Transverse colon (tissue), 4 donors: Measurements from ENCODE around the gene CD47. TPM values are rescaled to one million over a fixed set of nuclear protein-coding genes. Genes with fewer than 3 reads are reported as not detected.

ENCODE experiments used
- DNase-seq: peaks from one replicate; pipeline ENCODE4 v3.0.0-alpha.2; 2019
- H3K27ac ChIP-seq, 4 donors: fragments of 200-600 bp; sonication (generic); 2 replicates each; pipeline ENCODE4 v1.5.1; 2016 to 2018; ENCODE audit warnings: inconsistent platforms in 4 of 4
- H3K27me3 ChIP-seq: fragments of 200-600 bp; sonication (generic); 2 replicates; pipeline ENCODE4 v1.5.1; 2017; ENCODE audit warnings: inconsistent platforms
- H3K36me3 ChIP-seq, 4 donors: fragments of 200-600 bp; sonication (generic); 2 replicates each; pipeline ENCODE4 v1.5.1; 2017 to 2019; ENCODE audit warnings: inconsistent platforms in 4 of 4
- H3K4me1 ChIP-seq, 4 donors: fragments of 200-600 bp; sonication (generic); 2 replicates each; pipeline ENCODE4 v1.5.1; 2017 to 2020; ENCODE audit warnings: inconsistent platforms in 4 of 4
- H3K4me3 ChIP-seq, 4 donors: fragments of 200-600 bp; sonication (generic); 1 replicate in 1 of 4; 2 replicates in 3 of 4; pipeline versions ENCODE4 v1.5.1 to v1.6.1; 2017 to 2019; ENCODE audit warnings: inconsistent platforms in 4 of 4
- H3K9me3 ChIP-seq, 2 donors: fragments of 200-600 bp; sonication (generic); 2 replicates each; pipeline ENCODE4 v1.5.1; 2017 to 2019; ENCODE audit warnings: inconsistent platforms in 2 of 2
- EP300 ChIP-seq: sonication (generic); formaldehyde crosslinking; IDR thresholded peaks from one replicate; pipeline ENCODE4 v1.6.1; 2017; ENCODE audit warnings: antibody characterized with exemption, low read depth
- POLR2A ChIP-seq: fragments of 450-650 bp; IDR thresholded peaks from one replicate; pipeline ENCODE4 v1.6.1; 2016; ENCODE audit warnings: antibody characterized with exemption, mild to moderate bottlenecking, moderate library complexity
- POLR2AphosphoS5 ChIP-seq, 3 donors: sonication (generic); formaldehyde crosslinking; IDR thresholded peaks; one replicate each; pipeline ENCODE4 v1.6.1; 2016; ENCODE audit warnings: antibody characterized with exemption in 3 of 3
- WGBS, 2 donors: methylation state at CpG; one replicate each; pipeline ENCODE4 v1.1.5; 2018; ENCODE audit warnings: low coverage in 1 of 2; 5-methylcytosine and 5-hydroxymethylcytosine counted together
- in situ Hi-C, 4 donors: fragments of 200-750 bp; cut with MboI; loops; one replicate each; pipeline versions ENCODE4 v1.15.0 to v1.15.1; 2017; ENCODE audit warnings: low sequenced_read_pairs in 3 of 4, low pct_ligation_motif_present in 1 of 4, low pct_unique_long_range_greater_than_20kb in 1 of 4
- intact Hi-C: fragments of 100-400 bp; cut with DNase I; formaldehyde crosslinking; loops from one replicate; pipeline ENCODE4 v1.15.1; 2023; ENCODE audit warnings: low total_unique reads
- total RNA-seq, 4 donors: library from RNA; depleted of rRNA; stranded (reverse); fragments of >200 nt; gene quantifications; one replicate each; pipeline ENCODE4 v1.1.0, GENCODE V29; 2016
- TF ChIP-seq, protein P1 (sequence below), 5 experiments: fragments of 200-600 bp in 3 of 5; fragments of 450-650 bp in 2 of 5; sonication (generic) in 3 of 5; IDR thresholded peaks; 1 replicate in 2 of 5; 2 replicates in 3 of 5; pipeline ENCODE4 v1.5.1; 2016 to 2017; ENCODE audit warnings: antibody characterized with exemption in 5 of 5, inconsistent platforms in 3 of 5, mild to moderate bottlenecking in 2 of 5, moderate library complexity in 1 of 5

The CD47 gene
- total RNA-seq, 4 donors from 2014 or later: 71.7 to 108 (median 93.4) TPM

DNA sequence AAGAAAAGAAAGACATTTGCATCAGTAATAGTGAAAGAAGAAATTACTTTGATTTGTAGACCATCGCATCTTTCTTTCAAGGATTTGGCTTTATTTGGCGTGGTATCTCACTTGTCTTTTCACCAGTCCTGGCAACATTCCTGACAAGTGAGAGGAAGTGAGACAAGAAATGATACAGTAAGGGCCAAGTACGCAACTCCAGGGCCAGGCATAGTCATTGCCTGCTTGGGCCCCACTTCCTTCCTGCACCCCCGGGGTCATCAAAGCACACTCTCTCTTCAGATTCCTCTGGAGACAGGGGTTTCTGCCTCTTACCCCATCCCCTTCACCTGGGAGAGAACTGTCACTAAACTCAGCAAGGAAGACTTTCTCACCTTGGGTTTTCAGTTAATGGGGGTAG, 55.1 kb downstream of the CD47 start:
- no peaks in the 10 kb centered on the region for H3K9me3 ChIP-seq
- TF ChIP-seq POLR2AphosphoS5 (IDR thresholded peaks at IDR 0.05): no peak
- TF ChIP-seq EP300: no peak
- TF ChIP-seq POLR2A: no peak
- TF ChIP-seq, protein P1, sequence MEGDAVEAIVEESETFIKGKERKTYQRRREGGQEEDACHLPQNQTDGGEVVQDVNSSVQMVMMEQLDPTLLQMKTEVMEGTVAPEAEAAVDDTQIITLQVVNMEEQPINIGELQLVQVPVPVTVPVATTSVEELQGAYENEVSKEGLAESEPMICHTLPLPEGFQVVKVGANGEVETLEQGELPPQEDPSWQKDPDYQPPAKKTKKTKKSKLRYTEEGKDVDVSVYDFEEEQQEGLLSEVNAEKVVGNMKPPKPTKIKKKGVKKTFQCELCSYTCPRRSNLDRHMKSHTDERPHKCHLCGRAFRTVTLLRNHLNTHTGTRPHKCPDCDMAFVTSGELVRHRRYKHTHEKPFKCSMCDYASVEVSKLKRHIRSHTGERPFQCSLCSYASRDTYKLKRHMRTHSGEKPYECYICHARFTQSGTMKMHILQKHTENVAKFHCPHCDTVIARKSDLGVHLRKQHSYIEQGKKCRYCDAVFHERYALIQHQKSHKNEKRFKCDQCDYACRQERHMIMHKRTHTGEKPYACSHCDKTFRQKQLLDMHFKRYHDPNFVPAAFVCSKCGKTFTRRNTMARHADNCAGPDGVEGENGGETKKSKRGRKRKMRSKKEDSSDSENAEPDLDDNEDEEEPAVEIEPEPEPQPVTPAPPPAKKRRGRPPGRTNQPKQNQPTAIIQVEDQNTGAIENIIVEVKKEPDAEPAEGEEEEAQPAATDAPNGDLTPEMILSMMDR (IDR thresholded peaks at IDR 0.05): no peak
- no peaks in the 10 kb centered on the region for H3K4me1 ChIP-seq
- no peak overlapping the region for H3K27ac ChIP-seq
- 77 to 83% methylated on average over 3 to 4 of the region's 4 CpGs for WGBS, 2 donors
- intact Hi-C loops: no loop called here
- H3K27me3 ChIP-seq: no peaks in the 10 kb centered on the region
- no peaks in the 10 kb centered on the region for H3K36me3 ChIP-seq
- in situ Hi-C loops: no loop called here
- DNase-seq: no peak
- H3K4me3 ChIP-seq: no peak overlapping the region

DNA sequence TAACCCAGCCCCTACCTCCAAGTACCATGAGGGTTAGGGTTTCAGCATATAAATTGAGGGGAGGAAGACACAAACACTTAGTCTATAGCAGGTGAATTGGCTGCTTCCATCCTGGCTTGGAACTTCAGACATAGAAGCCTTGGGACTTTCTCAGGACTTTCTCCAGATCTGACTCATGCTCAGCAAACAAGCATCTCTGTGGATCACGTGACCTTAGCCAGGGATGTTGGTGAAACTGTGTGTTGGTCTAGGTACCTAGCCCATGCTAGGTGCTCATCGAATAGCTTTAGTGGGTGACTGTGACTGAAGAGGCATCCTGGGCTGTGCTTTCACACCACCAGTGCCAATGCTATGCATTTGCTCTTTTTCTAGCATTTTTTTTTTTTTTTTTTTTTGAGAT, 58.9 kb downstream of the CD47 start:
- Histone ChIP-seq H3K9me3 (no peaks in the 10 kb centered on the region), H3K27ac (no peak overlapping the region), H3K4me1 (no peaks in the 10 kb centered on the region), H3K36me3 (no peaks in the 10 kb centered on the region), H3K4me3 (no peak overlapping the region), H3K27me3 (no peaks in the 10 kb centered on the region)
- no peak for DNase-seq
- intact Hi-C loops (no loop called here), in situ Hi-C loops (no loop called here)
- WGBS, 2 donors: 78 to 79% methylated on average over 2 of the region's 2 CpGs
- TF ChIP-seq POLR2A (no peak), EP300 (no peak)

DNA sequence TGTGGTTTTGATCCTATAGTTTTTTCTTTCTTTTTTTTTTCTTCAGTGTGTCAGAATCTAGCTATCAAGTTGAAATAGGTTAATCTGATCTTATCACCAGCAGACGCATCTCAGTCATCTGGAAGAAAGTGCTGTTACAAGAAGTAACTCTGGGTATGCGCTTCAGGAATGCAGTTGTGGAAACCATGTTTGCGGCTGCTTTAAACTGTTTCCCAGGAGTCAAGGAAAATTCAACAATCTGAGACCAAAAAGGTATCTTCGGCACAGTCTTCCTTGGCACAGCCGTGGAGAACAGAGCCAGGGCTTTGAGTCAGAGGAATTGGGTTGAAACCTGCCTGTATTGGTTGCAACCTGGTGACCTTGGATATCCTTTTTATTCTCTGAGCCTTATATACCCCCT, 59.9 kb downstream of the CD47 start:
- Histone ChIP-seq H3K4me1 (no peaks in the 10 kb centered on the region), H3K27ac (no peak overlapping the region), H3K9me3 (no peaks in the 10 kb centered on the region), H3K36me3 (no peaks in the 10 kb centered on the region), H3K27me3 (no peaks in the 10 kb centered on the region), H3K4me3 (no peak overlapping the region)
- no peak for DNase-seq
- 93 to 96% methylated on average over 3 to 5 of the region's 5 CpGs for WGBS, 2 donors
- in situ Hi-C loops (no loop called here), intact Hi-C loops (no loop called here)
- TF ChIP-seq EP300 (no peak), POLR2AphosphoS5 (IDR thresholded peaks at IDR 0.05) (no peak), POLR2A (no peak)
- TF ChIP-seq, protein P1 (IDR thresholded peaks at IDR 0.05): no peak

DNA sequence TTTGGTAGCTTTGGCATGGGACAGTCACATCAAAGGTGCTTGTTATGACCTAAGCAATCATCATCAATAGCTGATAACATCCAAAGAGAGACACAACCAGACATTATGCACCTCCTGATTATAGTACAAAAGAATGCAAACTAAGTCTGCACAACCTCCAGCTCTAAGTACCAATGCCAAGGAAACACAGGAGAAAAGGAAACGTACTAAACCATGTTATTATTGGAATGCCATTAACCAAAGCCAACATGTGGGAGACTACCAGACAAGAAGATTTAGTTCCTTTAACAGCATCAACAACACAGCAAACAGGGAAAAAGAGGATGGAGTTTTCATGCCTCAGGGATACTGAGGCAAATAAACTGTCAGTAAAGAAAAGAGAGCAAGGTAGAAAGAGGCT, 61.4 kb downstream of the CD47 start:
- H3K27me3 ChIP-seq: no peaks in the 10 kb centered on the region
- TF ChIP-seq POLR2AphosphoS5 (IDR thresholded peaks at IDR 0.05) (no peak), POLR2A (no peak), EP300 (no peak)
- TF ChIP-seq, protein P1 (IDR thresholded peaks at IDR 0.05): no peak
- DNase-seq: no peak
- 67 to 75% methylated on average over 1 of the region's 1 CpG for WGBS, 2 donors
- H3K9me3 ChIP-seq: no peaks in the 10 kb centered on the region
- no peak overlapping the region for H3K4me3 ChIP-seq
- no peaks in the 10 kb centered on the region for H3K4me1 ChIP-seq
- in situ Hi-C loops: no loop called here
- H3K36me3 ChIP-seq: no peaks in the 10 kb centered on the region
- intact Hi-C loops: no loop called here
- no peak overlapping the region for H3K27ac ChIP-seq

DNA sequence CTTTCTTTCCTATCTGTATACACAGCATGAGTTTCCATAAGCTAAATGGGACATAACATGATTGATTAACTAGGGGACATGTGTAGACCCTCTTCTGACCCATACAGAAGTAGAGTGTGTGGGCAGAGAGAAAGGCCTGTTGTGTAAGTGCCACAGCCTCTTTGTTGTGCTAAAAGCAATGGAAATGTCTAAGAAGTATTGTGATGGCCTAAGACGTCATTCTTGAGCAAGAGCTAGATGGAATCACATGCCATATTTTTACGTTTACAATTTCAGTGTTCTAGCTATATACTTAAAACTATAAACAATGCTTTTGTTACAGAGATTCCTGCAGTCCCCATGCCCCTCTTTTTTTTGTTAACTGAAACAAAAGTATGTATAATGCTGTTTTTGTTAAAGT, 61.9 kb downstream of the CD47 start:
- no peak for DNase-seq
- intact Hi-C loops: no loop called here
- Histone ChIP-seq H3K9me3 (no peaks in the 10 kb centered on the region), H3K27ac (no peak overlapping the region), H3K27me3 (no peaks in the 10 kb centered on the region), H3K4me3 (no peak overlapping the region), H3K36me3 (no peaks in the 10 kb centered on the region), H3K4me1 (no peaks in the 10 kb centered on the region)
- in situ Hi-C loops: no loop called here
- TF ChIP-seq, protein P1 (IDR thresholded peaks at IDR 0.05): no peak
- TF ChIP-seq EP300: no peak
- TF ChIP-seq POLR2AphosphoS5 (IDR thresholded peaks at IDR 0.05): no peak
- no peak for TF ChIP-seq POLR2A
- 81 to 100% methylated on average over 2 of the region's 2 CpGs for WGBS, 2 donors
